Activated CD4-positive, alpha-beta T cell treated with anti-CD3 and anti-CD28 coated beads, Interleukin-2, amount 50 U/mL, for 16 hours (primary cell): ENCODE data around the gene SFTA2.
"Not testable (repeated sequence)": the region's sequence is repeated elsewhere in the genome, so short reads cannot be mapped to it uniquely, and the experiment has no call there.

Experiments used
- DNase-seq: peaks from one replicate; pipeline ENCODE4 v3.0.0-alpha.2; 2020

Gene SFTA2

GRCh38 chr6:30912746-30913520 is 19.0 kb downstream of the SFTA2 start:
- DNase-seq: no peak

- not testable (repeated sequence) for DNase-seq
Observed at GRCh38 chr6:30910473-30910872, 21.5 kb downstream of the SFTA2 start.

GRCh38 chr6:30908700-30909099 is 23.3 kb downstream of the SFTA2 start:
- no peak for DNase-seq

- DNase-seq: peak; percentile 98
Observed at GRCh38 chr6:30907758-30908591, 24.0 kb downstream of the SFTA2 start, which contains the start of gene GTF2H4. GTF2H4 (plus strand) TSS chr6:30908207.

GRCh38 chr6:30907290-30907757 is 24.6 kb downstream of the SFTA2 start:
- DNase-seq: not testable (repeated sequence)

GRCh38 chr6:30903236-30903635 is 28.7 kb downstream of the SFTA2 start:
- no peak for DNase-seq

GRCh38 chr6:30902709-30903108 is 29.3 kb downstream of the SFTA2 start:
- no peak for DNase-seq

GRCh38 chr6:30902196-30902595 is 29.8 kb downstream of the SFTA2 start:
- not testable (repeated sequence) for DNase-seq

- DNase-seq: no peak
Observed at GRCh38 chr6:30901436-30901835, 30.5 kb downstream of the SFTA2 start.

GRCh38 chr6:30900863-30901417 is 31.0 kb downstream of the SFTA2 start:
- no peak for DNase-seq

GRCh38 chr6:30898750-30899360 is 33.1 kb downstream of the SFTA2 start:
- no peak for DNase-seq

GRCh38 chr6:30897882-30898281 is 34.1 kb downstream of the SFTA2 start:
- no peak for DNase-seq

GRCh38 chr6:30896541-30896940 is 35.4 kb downstream of the SFTA2 start:
- DNase-seq: no peak

- no peak for DNase-seq
Observed at GRCh38 chr6:30895343-30895742, 36.6 kb downstream of the SFTA2 start.

- DNase-seq: no peak
Observed at GRCh38 chr6:30894935-30895334, 37.0 kb downstream of the SFTA2 start.

- no peak for DNase-seq
Observed at GRCh38 chr6:30894381-30894780, 37.6 kb downstream of the SFTA2 start.

GRCh38 chr6:30893666-30894065 is 38.3 kb downstream of the SFTA2 start:
- DNase-seq: no peak

GRCh38 chr6:30893001-30893591 is 38.9 kb downstream of the SFTA2 start:
- DNase-seq: no peak

- no peak for DNase-seq
Observed at GRCh38 chr6:30891816-30892538, 40.0 kb downstream of the SFTA2 start.

GRCh38 chr6:30891450-30891723 is 40.6 kb downstream of the SFTA2 start:
- no peak for DNase-seq

- DNase-seq: no peak
Observed at GRCh38 chr6:30890646-30891449, 41.1 kb downstream of the SFTA2 start.
